Activated CD4-positive, alpha-beta T cell treated with anti-CD3 and anti-CD28 coated beads for 1 hour (primary cell): Measurements from ENCODE around the gene CUX1.
"Not testable (repeated sequence)": the region's sequence is repeated elsewhere in the genome, so short reads cannot be mapped to it uniquely, and the experiment has no call there.

Experiments used
- DNase-seq: peaks from one replicate; pipeline ENCODE4 v3.0.0-alpha.2; 2020

Gene CUX1

DNA sequence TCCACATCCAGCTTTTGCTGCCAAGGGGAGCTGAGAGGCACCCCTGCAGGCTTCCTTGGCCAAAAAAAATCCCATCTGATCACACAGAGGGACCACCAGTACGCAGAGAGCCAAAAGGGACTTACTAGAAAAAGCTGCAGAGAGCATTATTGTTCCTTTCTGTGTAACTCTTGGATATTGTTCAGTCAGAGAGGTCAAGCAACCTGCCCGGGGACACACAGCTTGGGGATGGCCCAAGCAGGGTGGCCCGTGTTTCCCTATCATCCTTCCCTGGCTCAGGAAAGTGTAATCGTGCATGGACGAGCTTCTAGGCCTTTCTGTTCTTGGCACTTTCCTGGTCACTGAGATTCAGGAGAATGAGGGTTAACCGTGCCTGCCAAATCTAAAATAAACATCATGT is 385.1 kb downstream of the CUX1 start:
- DNase-seq = no peak

DNA sequence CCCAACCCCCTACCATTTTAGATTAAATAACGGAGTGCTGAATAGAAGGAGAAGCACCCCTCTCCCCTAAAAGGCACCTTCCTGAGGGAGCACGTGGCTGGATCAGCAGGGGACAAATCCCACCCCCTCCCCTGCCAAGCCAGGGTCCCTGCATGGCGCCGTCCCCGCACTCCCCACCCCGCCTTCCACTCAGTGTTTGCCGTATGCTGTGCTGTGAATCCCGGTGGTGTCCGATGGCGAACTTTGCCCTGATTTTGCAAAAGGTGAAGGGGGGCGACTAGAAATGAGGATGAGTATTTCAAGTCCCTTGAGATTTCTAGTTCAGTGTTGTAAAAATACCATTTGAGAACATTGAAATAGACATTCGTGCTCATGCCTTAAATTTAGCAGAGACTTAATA is 385.8 kb downstream of the CUX1 start:
- no peak for DNase-seq

DNA sequence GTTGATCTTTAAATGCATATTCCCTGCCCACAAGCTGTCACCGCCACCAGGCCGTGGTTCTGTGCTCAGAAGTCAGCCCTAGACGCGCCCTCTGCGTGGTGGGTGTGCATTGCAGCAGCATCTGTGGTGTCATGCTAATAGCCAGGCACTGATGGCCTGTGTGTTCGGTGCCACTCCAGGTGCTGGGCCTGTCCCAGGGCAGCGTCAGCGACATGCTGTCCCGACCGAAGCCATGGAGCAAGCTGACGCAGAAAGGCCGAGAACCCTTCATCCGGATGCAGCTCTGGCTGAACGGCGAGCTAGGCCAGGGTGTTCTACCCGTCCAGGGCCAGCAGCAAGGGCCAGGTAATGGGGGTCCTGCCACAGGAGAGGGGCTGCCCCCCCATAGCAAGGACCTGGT is 386.8 kb downstream of the CUX1 start:
- DNase-seq = no peak

DNA sequence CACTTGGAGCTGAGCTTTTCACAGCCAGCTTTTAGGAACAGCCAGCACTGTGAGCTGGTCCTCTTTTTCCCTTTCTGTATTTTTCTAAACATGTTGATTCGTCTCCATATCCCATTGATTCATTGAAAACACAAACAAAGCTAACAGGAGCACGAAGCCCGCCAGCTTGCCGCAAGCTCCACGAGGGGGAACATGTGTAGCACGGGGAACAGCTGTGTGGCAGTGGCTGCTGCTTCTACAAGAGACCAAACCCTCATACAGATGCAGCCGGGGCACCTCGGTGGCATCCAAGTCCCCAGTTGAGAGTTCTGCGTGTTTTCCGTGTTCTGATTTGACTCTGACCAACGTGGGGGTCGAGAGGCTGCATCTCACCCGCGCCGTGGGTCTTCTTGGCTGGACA is 388.5 kb downstream of the CUX1 start:
- no peak for DNase-seq

DNA sequence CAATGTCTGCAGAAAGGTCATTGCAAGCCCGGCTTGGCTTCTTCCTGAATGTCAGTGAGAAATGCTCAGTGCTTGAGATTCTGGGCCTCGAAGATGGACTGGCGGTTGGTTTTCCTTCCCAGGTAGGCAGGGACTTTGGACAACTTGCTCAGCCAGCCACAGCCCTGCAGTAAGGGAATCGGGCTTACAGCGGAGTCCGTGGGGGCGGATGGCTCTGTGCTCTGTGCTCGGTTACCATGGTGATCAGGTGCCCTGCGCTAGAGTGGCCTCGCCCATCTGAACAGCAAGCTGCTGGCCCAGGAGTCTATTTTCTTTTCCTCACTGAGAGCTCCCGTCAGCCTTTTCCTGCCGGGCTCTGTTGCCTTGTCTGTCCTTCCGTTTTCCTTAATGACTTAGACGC is 391.4 kb downstream of the CUX1 start:
- DNase-seq = no peak

DNA sequence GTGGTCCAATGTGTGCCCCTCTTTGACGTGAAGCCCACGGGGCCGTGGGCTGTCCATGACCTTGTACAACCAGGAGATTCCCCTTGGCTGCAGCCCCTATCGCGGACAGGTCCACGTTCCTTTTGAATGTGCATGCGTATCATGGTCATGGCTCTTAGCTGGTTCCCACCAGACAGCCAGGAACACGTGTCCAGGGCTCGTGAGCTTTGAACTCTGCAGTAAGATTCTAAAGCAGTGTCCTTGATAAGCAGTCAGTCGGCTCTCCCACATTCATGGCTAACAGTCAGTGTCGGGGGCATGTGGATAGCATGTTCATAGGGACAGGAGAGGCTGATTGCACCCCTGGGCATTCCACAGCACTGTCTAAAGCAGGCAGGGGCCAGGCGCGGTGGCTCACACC is 393.4 kb downstream of the CUX1 start:
- DNase-seq = no peak

DNA sequence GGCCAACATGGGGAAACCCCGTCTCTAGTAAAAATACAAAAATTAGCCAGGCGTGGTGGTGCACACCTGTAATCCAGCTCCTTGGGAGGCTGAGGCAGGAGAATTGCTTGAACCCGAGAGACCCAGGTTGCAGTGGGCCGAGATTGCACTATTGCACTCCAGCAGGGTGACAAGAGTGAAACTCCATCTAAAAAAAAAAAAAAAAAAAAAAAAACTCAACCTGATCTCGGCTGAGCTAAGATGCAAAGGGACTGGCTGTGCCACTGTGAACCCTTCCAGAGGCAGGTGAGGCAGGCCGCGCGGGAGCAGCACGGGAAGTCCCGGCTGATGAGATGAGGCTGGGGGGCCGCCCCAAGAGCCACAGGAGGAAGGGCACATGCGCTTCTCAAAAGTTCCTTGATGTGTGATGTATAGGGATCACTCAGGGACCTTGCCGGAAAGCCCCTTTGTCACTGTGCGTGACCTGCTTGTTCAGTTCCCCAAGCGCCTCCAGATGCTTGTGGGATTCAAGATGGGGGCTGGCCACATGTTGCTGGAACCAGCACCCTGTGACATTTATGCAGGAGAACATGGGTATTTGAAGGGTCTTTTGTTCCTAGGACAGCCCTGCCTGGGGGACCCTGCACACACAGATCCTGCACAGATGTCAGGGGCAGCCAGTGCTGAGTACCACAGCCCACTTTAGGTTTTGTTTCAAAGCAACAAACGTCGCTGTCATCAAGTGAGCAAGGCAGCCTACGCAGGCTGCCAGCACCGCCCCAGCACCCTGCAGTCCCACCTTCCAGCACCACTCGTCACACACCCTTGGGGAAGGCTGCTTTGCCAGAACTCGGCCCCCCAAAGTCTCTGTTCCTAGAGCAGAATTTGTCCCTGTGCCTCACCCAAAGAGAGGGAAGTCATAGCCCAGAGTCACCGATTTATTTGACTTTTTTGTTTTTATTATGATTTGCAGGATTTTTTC is 394.4 kb downstream of the CUX1 start:
- no peak for DNase-seq

DNA sequence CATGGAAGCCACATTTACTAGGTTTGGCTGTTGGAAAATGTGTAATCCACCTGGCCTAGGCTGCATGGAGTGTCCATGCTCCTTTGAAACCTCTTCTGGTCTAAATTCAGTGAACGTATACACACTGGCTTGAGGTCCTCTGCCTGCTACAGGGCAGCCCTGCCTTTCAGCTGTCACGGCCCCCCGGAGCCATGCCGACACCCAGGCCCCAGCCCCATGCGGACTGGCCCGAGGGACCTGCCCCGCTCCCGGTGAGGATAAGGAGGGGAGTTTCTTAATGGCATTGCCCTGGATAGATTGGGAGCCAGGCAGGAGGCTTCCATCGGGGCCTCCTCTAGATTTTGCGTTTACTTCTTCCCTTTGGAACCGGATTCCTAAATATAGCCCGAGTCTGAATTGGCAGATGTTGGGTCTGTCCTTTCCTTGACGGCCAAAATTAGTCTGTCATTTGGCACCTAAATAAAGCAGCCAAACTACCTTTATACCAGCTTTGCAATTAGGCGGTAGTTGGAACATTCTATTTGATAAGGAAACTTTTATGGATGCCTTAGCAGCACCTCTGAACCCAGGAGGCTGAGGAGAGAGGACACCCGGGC is 397.1 kb downstream of the CUX1 start:
- DNase-seq = no peak

DNA sequence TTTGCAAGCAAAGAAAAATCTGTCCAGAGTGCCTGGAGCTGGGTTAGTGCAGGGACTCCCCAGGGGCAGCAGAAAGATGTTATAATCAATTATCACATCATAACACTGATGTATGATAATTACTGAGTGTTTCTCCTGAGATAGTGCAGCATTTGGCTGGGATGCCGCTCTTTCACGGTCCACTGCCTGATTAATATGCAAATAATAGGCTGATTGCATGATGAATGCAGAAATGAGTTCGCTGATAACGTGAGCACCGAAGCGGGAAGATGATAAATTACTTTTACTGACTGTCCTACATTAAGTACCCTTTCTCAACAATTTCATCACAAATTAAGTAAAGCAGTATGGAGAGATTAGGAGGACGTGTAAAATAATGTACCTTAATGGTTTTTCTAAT is 397.8 kb downstream of the CUX1 start:
- DNase-seq = no peak

DNA sequence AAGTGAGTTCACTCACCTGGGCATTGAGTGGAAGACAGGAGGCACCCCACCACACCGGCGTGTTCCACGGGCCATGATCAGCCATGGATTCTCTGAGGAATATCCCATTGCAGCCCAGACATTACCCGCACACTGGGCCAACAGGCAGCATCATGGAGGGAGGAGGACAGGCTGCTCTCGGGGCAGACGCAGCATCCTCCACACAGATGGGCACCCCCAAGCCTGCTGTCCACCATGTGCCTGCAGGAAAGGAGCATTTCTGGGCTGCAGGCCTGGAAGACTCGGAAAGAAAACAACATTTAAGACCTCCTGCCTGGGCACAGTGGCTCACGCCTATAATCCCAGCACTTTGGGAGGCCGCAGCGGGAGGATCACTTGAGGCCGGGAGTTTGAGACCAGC is 398.3 kb downstream of the CUX1 start:
- no peak for DNase-seq

DNA sequence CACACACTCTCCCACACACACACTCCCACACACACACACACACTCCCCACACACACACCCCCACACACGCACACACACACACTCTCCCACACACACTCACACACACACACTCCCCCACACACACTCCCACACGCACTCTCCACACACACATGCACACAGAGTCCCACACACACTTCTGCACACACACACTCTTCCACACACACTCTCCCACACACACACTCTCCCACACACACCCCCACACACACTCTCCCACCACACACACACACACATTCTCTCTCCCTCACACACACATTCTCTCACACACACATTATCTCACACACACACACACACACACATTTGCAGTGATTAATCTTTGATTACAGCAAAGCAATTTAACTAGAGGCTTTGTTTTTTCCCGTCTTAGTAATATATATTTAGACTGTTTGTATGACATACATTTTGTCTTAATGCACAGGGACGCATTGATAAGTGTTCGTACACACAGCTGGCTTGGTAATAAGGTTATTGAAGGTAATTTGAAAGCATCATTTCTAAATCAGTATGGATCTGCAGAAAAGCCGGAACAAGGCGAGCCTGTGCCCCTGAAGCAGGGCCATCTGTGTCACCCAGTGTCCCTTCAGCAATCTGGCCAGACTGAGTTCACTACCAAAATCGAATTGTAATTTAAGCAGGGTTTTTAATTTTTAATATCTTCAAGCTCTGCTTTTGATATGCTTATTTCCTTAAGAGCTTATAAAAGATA is 399.3 kb downstream of the CUX1 start:
- no peak for DNase-seq

DNA sequence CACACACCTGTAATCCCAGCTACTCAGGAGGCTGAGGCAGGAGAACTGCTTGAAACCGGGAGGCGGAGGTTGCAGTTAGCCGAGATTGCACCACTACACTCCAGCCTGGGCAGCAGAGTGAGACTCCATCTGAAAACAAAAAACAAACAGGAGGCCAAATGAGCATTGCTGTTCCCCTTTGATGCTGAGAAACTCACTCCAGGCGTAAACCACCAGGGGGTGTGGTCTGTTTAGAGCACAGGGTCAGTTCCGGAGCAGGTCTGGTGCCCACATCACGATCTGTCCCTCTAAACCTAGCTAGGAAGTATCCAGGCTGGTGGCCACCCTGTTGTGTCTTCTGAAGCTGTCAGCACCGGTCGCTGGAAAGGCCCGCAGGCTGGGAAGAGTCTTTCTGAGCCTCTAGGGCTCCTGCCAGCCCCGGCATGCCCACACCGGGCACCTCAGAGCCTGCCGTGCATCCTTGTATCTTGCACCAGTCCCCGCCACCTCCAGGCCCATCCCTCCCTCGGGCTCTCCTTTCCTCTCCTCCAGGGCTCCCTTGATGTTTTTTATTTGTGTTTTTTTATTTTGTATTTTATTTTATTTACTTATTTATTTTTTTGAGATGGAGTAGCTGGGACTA is 402.9 kb downstream of the CUX1 start:
- DNase-seq = no peak

DNA sequence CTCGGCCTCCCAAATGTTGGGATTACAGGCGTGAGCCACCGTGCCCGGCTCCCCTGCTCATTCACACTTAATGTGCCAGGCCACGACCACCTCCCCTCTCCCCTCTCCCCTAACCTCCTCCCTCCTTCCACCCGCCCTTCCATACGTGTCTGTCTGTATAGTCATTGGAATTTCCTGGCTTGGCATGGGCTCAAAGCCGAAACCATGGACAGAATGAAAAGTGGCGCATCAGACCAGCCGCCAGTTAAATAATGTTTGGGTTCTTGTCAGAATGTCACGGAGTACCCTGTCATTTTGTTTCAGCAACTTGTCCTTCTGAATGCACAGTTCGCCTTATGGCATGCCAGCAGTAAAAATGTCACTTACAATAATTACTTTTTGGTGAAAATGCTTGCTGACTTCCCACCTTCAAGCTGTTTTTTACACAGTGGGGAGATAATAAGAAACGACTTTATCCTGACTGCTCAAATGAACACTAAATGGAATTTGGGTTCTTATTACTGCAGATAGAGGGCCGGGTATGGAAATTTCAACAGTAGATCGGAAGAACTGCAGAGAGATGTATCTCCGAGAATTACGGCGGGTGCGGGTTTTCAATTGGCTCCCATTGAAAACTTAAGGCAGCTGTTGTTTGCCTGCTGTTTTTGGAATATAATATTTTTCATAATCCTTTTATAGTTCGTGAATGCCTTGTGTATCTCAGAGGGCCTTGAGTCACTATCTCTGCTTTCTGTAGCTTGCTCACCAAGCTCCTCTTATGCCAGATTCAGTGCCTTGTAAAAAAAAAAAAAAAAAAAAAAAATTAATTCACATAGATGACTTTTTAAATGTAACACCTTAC is 403.8 kb downstream of the CUX1 start:
- no peak for DNase-seq

DNA sequence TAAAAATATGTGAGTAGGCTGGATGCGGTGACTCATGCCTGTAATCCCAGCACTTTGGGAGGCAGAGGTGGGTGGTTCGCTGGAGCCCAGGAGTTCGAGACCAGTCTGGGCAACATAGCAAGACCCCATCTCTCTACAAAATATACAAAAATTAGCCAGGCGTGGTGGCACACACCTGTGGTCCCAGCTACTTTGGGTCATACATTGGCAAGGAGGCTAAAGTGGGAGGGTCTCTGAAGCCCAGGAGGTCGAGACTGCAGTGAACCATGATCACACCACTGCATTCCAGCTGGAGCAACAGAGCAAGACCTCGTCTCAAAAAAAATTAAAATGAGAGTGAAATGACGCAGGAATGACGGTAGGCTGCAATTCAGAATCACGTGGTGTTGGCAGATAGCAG is 404.5 kb downstream of the CUX1 start:
- no peak for DNase-seq

DNA sequence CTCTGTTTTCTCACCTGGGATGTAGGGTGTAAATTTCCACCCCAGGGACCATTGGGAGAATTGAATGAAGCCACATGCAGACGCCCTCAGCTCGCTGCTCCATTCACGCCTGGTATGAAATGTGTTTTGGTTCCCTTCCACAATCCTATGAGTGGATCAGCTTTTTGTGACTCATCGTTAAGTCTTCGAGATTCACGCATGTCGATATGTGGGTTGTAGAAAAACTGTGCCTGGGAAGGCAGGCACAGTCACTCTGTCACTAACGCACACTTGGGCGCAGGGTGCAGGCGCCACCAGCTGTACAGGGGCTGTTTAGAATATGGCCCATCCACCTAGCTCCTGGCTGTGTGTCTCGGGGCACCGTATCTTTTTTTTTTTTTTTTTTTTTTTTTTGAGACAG is 405.0 kb downstream of the CUX1 start:
- no peak for DNase-seq

DNA sequence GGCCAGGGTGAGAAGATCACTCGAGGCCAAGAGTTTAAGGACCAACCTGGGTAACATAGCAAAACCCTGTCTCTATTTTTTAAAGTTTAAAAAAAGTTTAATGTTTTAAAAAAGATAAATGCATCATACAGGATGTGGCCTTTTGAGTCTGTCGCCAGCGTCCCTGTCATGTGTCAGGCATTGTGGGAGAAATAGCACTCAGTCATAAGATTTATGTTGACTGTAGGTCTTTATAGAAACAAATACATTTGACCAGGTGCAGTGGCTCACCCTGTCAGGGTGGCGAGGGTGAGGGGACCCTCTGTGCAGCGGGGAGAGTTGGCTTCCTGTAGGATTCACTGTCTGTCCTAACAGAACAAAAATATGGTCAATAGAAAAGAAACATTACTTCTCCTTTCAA is 405.8 kb downstream of the CUX1 start:
- no peak for DNase-seq

DNA sequence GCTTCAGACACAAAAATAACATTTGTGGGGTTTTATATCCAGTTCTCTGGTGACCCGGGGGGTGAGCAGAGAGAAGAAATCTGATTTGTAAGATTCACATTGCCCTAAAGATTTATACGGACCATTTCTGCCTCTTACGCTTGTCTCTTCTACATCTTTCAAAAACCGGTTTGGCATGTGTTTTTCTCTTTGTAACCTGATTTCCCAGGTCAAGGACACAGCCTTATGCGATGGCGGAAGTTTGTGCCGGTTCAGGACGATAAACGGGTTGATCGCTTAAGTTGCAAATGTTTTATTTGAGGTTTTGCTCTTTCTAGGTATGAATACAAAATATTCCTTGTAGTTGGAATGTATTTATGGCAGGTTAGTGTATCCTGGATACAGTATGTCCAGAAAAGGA is 407.6 kb downstream of the CUX1 start:
- DNase-seq = no peak

DNA sequence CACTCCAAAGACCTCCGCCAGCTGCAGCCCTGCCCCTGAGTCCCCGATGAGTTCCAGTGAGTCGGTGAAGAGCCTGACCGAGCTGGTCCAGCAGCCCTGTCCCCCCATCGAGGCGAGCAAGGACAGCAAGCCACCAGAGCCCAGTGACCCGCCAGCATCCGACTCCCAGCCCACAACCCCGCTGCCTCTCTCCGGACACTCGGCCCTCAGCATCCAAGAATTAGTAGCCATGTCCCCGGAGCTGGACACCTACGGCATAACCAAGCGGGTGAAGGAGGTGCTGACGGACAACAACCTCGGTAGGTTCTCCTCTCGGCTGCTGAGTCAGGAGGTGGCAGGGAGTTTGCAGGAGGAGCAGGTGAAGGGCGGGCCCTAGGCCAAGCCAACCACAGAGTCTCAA is 409.9 kb downstream of the CUX1 start:
- DNase-seq = no peak

DNA sequence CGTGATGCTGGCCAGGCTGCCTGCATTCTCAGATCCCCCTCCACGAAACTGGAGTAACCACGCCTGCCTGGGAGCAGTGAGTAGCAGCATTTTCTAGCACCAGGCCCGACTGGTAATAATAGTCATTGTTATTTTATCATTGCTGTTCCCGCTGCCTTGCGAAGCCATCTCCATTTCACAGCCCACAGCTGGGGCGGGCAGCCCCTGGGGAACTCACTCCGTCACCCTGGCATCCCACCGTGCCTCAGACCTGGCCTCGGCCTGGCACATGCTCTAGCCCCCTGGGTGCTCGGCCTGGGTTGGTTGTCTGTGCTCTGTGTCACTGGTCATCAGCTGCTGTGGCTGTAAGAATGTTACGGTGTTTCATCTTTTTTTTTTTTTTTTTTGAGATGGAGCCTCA is 411.5 kb downstream of the CUX1 start:
- no peak for DNase-seq

DNA sequence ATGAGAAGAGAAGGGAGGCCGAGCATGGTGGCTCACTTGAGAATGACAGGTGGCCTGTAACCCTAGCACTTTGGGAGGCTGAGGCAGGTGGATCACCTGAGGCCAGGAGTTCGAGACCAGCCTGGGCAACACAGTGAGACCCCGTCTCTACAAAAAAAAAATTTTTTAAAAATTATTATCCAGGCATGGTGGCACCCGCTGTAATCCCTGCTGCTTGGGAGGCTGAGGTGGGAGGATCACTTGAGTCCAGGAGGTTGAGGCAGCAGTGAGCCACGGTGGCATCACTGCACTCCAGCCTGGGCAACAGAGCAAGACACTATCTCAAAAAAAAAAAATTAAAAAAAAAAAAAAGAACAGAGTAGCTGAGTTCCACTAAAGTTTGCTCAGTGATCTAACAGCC is 412.7 kb downstream of the CUX1 start:
- not testable (repeated sequence) for DNase-seq

DNA sequence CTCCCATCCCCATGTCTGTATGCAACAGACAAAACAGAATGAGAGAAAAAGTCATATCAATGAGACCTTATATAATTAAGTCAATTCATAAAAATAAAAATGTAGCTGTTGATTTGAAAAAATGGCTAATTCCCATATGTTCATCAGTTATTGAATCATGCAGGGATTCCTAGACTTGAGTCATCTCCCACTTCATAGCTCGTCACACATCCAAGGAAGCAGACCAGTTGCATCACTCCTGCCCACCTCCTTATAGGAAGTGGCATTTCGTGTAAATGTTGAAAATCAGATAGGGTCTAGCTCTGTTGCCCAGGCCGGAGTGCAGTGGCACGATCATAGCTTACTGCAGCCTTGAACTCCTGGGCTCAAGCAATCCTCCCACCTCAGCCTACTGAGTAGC is 413.2 kb downstream of the CUX1 start:
- DNase-seq = no peak

DNA sequence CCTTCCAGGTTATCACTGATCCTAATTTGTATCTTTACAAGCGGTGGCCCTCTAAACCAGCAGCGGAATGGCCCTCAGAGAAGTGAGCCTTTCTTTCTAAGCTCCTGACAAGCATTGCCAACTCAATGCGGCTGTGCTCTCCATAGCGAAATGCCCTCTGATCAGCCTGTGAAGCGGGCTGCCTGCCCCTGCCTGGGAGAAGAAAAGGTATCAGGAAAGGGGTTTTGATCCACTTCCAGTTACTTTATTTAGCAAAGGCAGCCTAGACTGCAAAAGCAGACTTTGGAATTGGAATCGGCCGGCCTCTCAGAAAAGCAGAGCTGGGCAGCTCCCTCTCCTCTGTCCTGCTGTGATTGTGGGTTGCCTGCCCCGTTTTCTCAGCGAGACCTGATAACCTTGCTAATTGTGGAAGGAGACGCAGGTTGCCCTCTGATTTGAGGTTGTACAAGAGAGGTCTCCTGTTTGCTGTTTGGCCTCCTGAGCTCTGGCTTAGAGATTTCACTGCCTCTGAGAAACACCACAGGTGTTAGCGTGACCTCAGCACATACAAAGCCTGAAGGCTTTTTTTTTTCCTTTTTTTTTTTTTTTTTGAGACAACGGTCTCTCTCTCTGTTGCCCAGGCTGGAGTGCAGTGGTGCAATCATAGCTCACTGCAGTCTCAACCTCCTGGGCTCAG is 415.3 kb downstream of the CUX1 start:
- no peak for DNase-seq
